Adrenal gland (tissue), 12 donors: ENCODE data around the gene PPFIA3. TPM values are rescaled to one million over a fixed set of nuclear protein-coding genes. Genes with fewer than 3 reads are reported as not detected.
"Not testable (repeated sequence)": the region's sequence is repeated elsewhere in the genome, so short reads cannot be mapped to it uniquely, and the experiment has no call there.

ENCODE experiments used
- DNase-seq, 7 donors: peaks; one replicate each; pipeline ENCODE4 v3.0.0-alpha.2; 2019 to 2020
- H3K27ac ChIP-seq, 5 donors: fragments of 200-600 bp; sonication (generic) in 4 of 5; 1 replicate in 3 of 5; 2 replicates in 2 of 5; pipeline versions ENCODE4 v1.5.1 to v1.8.0; 2016 to 2020; ENCODE audit warnings: mild to moderate bottlenecking in 1 of 5
- H3K27me3 ChIP-seq: fragments of 200-600 bp; 2 replicates; pipeline ENCODE4 v1.8.0; 2021
- H3K36me3 ChIP-seq, 2 donors: fragments of 200-600 bp; replicated peaks in 1 of 2; 1 replicate in 1 of 2; 2 replicates in 1 of 2; pipeline versions ENCODE4 v1.5.1 to v1.8.0; 2018 to 2022
- H3K4me1 ChIP-seq, 2 donors: fragments of 200-600 bp; replicated peaks in 1 of 2; 1 replicate in 1 of 2; 2 replicates in 1 of 2; pipeline versions ENCODE4 v1.5.1 to v1.8.0; 2018 to 2021
- H3K4me3 ChIP-seq, 4 donors: fragments of 200-600 bp; sonication (generic) in 3 of 4; one replicate each; pipeline ENCODE4 v1.5.1; 2016 to 2018
- H3K9me3 ChIP-seq, 3 donors: fragments of 200-600 bp; sonication (generic) in 1 of 3; replicated peaks in 1 of 3; 1 replicate in 2 of 3; 2 replicates in 1 of 3; pipeline versions ENCODE4 v1.5.1 to v1.8.0; 2016 to 2021
- CTCF ChIP-seq, 6 experiments: fragments of 450-650 bp in 4 of 6; fragments of 200-600 bp in 2 of 6; sonication (generic) in 1 of 6; IDR thresholded peaks; 1 replicate in 5 of 6; 2 replicates in 1 of 6; pipeline versions ENCODE4 v1.5.1 to v1.8.0; 2016 to 2021; ENCODE audit warnings: antibody characterized with exemption in 6 of 6, mild to moderate bottlenecking in 2 of 6, moderate library complexity in 1 of 6
- POLR2A ChIP-seq, 2 donors: fragments of 450-650 bp; IDR thresholded peaks; one replicate each; pipeline ENCODE4 v1.6.1; 2017; ENCODE audit warnings: antibody characterized with exemption in 2 of 2, mild to moderate bottlenecking in 2 of 2, moderate library complexity in 1 of 2
- WGBS, 4 donors: extraction: QIAGEN DNeasy Blood & Tissue Kit in 2 of 4; methylation state at CpG; one replicate each; pipeline versions ENCODE4 v1.1.5 to v1.1.7; 2013 to 2017; 5-methylcytosine and 5-hydroxymethylcytosine counted together
- intact Hi-C, 2 donors: fragments of 100-400 bp; cut with DNase I; formaldehyde crosslinking; loops; one replicate each; pipeline versions ENCODE4 v1.14.1 to v1.15.0; 2022 to 2023
- polyA plus RNA-seq, 3 donors: library from polyadenylated mRNA; stranded (reverse); fragments of 200-250 nt in 2 of 3; fragments of 350-450 nt in 1 of 3; fragmentation: Illumina TruSeq in 1 of 3; extraction: RNeasy Lipid Tissue Mini Kit (QIAGEN cat#74804) in 1 of 3; gene quantifications; one replicate each; pipeline ENCODE4 v1.2.3, GENCODE V29; 2013 to 2014
- total RNA-seq, 9 donors: library from RNA; depleted of rRNA in 4 of 9; stranded (reverse); fragments of >200 nt in 4 of 9; fragments of 120-200 nt in 1 of 9; fragmentation: NEBNext Ultra II Directional in 1 of 9; extraction: Animal tissue kit (Norgen Biotek cat#: 25700) in 1 of 9; gene quantifications; one replicate each; pipeline versions ENCODE4 v1.1.0 to v1.2.4, GENCODE V29; 2013 to 2023
- donor health status: healthy with polysubstance abuse.
- donor health status: Bipolar disorder and iron deficiency.
- donor health status: DM: yes; HTN: yes; CAD: no.
- donor health status: DM: no; HTN: no; CAD: no.
- donor health status: DM: no; HTN: no; CAD: no.
- donor health status: DM: yes; HTN: yes; CAD: no.

PPFIA3 gene
- total and polyA plus RNA-seq, 12 donors: 2.9 to 60.2 (median 14.9) TPM

DNA sequence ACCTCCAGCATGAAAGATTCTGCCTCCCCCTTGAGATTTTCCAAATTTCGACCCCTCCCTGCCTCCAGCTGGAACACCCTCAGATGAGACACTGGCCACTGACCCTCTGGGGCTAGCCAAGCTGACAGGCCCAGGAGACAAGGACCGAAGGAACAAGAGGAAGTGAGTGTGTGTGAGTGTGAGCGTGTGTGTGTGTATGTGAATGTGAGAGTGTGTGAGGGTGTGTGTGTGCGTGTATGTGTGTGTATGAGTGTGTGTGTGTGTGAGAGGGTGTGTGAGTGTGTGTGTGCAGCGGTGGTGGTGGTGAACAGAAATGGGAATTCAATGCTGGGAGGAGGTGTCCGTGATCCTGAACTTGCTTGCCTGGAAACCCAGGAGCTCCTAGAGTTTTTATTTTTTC is 22.0 kb downstream of the PPFIA3 start:
- Histone ChIP-seq H3K4me3 (no peak overlapping the region), H3K9me3 (no peaks in the 10 kb centered on the region), H3K27ac (no peak overlapping the region), H3K4me1 (peaks cover 0 to 17% of the 10 kb centered on the region in 2 donors), H3K36me3 (no peaks in the 10 kb centered on the region), H3K27me3 (no peaks in the 10 kb centered on the region)
- no peak for DNase-seq
- TF ChIP-seq CTCF (IDR thresholded peaks at IDR 0.05) (no peak), POLR2A (IDR thresholded peaks at IDR 0.05) (no peak)
- WGBS, 4 donors: 77 to 87% (median 86%) methylated on average over 6 of the region's 6 CpGs
- intact Hi-C loops: no loop called here

DNA sequence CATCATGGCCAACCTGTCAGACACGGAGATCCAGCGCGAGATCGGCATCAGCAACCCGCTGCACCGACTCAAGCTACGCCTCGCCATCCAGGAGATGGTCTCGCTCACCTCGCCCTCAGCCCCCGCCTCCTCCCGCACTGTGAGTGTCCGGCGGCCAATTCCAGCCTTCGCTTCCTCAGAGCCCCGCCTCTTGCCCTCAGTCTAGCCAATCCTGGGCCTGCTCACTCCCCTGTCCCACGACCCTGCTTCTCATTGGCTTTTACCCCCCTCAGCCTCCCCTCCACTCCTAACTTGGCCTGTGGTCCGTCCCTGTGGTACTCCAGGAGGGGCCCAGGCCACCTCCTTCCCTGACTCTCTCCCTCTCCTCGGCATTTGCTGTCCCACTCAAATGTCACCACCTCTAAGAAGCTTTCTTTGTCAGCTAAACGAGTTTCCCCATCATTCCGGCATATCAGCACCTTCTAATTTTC is 23.6 kb downstream of the PPFIA3 start:
- peak; percentile 88 to 96 (median 92) for DNase-seq
- H3K36me3 ChIP-seq: no peaks in the 10 kb centered on the region
- TF ChIP-seq POLR2A (IDR thresholded peaks at IDR 0.05) (peak in 1 of 2 donors; percentile 8), CTCF (IDR thresholded peaks at IDR 0.05) (no peak)
- peaks cover 0 to 17% of the 10 kb centered on the region in 2 donors for H3K4me1 ChIP-seq
- intact Hi-C loops: no loop called here
- H3K9me3 ChIP-seq: no peaks in the 10 kb centered on the region
- no peaks in the 10 kb centered on the region for H3K27me3 ChIP-seq
- WGBS, 4 donors: 3 to 6% (median 4%) methylated on average over 12 to 21 of the region's 21 CpGs
- H3K27ac ChIP-seq: no peak overlapping the region
- H3K4me3 ChIP-seq: peak overlapping the region in 1 of 4 donors; percentile 52

DNA sequence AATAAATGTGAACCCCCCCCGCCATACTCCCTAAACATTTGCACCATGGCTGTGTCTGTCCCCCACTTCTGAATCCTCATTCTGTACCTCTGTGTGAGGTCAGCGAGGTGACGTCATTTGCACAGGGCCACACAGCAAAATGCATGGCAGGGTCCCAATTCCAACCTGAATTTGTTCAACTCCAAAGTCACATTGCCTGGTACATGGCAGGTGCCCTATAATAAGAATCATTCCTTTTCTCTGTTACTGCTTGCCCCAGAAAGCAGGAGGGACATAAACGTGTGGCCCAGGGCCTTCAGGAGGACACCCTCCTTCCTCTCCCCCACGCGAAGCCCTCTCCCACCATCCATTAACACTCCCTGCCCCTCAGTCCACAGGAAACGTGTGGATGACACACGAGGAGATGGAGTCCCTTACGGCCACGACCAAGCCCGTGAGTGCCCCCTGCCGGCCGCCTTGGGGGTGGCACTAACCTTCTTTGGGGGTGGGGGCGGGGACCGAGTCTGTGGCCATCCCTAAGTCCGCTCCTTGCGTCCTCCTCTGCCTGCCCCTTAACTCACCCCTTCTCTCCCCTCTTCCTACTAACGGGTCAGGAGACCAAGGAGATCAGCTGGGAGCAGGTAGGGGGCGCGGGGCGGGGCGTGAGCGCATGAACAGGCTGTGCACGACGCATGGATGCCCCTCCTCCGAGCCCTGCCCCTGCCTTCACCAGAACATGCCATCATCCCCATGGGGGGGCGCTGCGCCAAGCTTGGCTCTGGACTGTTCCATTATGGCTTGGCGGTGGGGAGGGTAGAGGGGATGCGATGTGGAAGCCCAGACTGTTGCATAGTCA is 26.4 kb downstream of the PPFIA3 start:
- TF ChIP-seq CTCF (IDR thresholded peaks at IDR 0.05) (peak; percentile 71 to 91 (median 84)), POLR2A (IDR thresholded peaks at IDR 0.05) (no peak)
- H3K4me3 ChIP-seq: peak overlapping the region in 1 of 4 donors; percentile 40
- WGBS, 4 donors: 7 to 10% (median 8%) methylated on average over 20 to 30 of the region's 30 CpGs
- intact Hi-C loops: loop anchor here (2.0 to 5.0 kb wide), 2 partner anchors 43 to 49 kb away; no protein-coding TSS in a partner anchor
- peak; percentile 74 to 92 (median 83) for DNase-seq
- H3K9me3 ChIP-seq: no peaks in the 10 kb centered on the region
- H3K27me3 ChIP-seq: no peaks in the 10 kb centered on the region
- no peaks in the 10 kb centered on the region for H3K36me3 ChIP-seq
- peak overlapping the region in 1 of 5 donors; percentile 29 for H3K27ac ChIP-seq
- H3K4me1 ChIP-seq: peaks cover 9 to 23% of the 10 kb centered on the region in 2 donors

- not testable (repeated sequence) for H3K9me3 ChIP-seq, H3K36me3 ChIP-seq, H3K27me3 ChIP-seq, H3K4me3 ChIP-seq, DNase-seq
- intact Hi-C loops: loop anchor here (2.0 to 5.0 kb wide), 2 partner anchors 44 to 50 kb away; no protein-coding TSS in a partner anchor
- Histone ChIP-seq H3K4me1 (peaks cover 13 to 29% of the 10 kb centered on the region in 2 donors), H3K27ac (peak overlapping the region in 1 of 5 donors; percentile 29)
- 29 to 49% (median 39%) methylated on average over 6 to 7 of the region's 7 CpGs for WGBS, 4 donors
These were observed 27.0 kb downstream of the PPFIA3 start for GRCh38 chr19:49146408-49146770.
